GM20000 (cell line): ENCODE results near the gene CFAP251.

Experiments
- DNase-seq: peaks from one replicate; pipeline ENCODE4 v3.0.0; 2012; ENCODE audit warnings: low spot score
- CTCF ChIP-seq: IDR thresholded peaks from 2 replicates; pipeline ENCODE4 v1.5.1; 2012; ENCODE audit warnings: mild to moderate bottlenecking, control low read depth; ENCODE audit errors: extremely low read depth, missing control alignments

The CFAP251 gene

GRCh38 chr12:121970581-121971300, 52.3 kb downstream of the CFAP251 start:
- TF ChIP-seq CTCF, result no peak
- no peak for DNase-seq

GRCh38 chr12:121974026-121974985, 55.9 kb downstream of the CFAP251 start:
- TF ChIP-seq CTCF, result no peak
- no peak for DNase-seq

- DNase-seq, result no peak
- no peak for TF ChIP-seq CTCF
These were observed 56.6 kb downstream of the CFAP251 start for GRCh38 chr12:121975021-121975420.

- DNase-seq, result no peak
- no peak for TF ChIP-seq CTCF
These were observed 58.6 kb downstream of the CFAP251 start for GRCh38 chr12:121976950-121977349.

GRCh38 chr12:121980191-121980891, 61.9 kb downstream of the CFAP251 start:
- no peak for TF ChIP-seq CTCF

GRCh38 chr12:121980892-121981272, 62.5 kb downstream of the CFAP251 start:
- DNase-seq, result no peak
- TF ChIP-seq CTCF, result no peak

More at GRCh38 chr12:121980191-121980891, 61.9 kb downstream of the CFAP251 start:
- DNase-seq, result peak; percentile 29

- no peak for DNase-seq
These were observed 63.1 kb downstream of the CFAP251 start for GRCh38 chr12:121981456-121981855.

More at GRCh38 chr12:121981456-121981855, 63.1 kb downstream of the CFAP251 start:
- TF ChIP-seq CTCF, result no peak
